Measurements from ENCODE around the gene ISX. TPM values are rescaled to one million over a fixed set of nuclear protein-coding genes. Genes with fewer than 3 reads are reported as not detected.

Gene ISX
- total RNA-seq, 2 experiments from 2014 or later, result not detected

GRCh38 chr22:35115515-35115914 is 49.6 kb downstream of the ISX start:
- POLR2A ChIA-PET, result interaction anchor here (0.6 kb wide), 1 partner anchor 16 kb away, joined by 7 read pairs; no protein-coding TSS in a partner anchor
- BruUV-seq (replicated peaks), result no TSS peak
- Histone ChIP-seq H3K4me2 (ENCODE audit: low read length) (no peak overlapping the region), H3K27ac (ENCODE audit: low read depth, low read length, poor library complexity, severe bottlenecking) (no peak overlapping the region), H3K79me2 (ENCODE audit: insufficient read depth, low read depth, low read length) (no peaks in the 10 kb centered on the region), H3K9me3 (ENCODE audit: low read length) (no peaks in the 10 kb centered on the region), H3K4me3 (ENCODE audit: low read depth, low read length, poor library complexity, severe bottlenecking) (no peak overlapping the region), H4K20me1 (ENCODE audit: insufficient read depth, low read length) (no peaks in the 10 kb centered on the region), H3K9me2 (ENCODE audit: insufficient read depth, low read length) (no peaks in the 10 kb centered on the region), H3K4me1 (ENCODE audit: insufficient read depth, low read length, poor library complexity, severe bottlenecking) (no peaks in the 10 kb centered on the region), H3K36me3 (ENCODE audit: insufficient read depth, low read length) (no peaks in the 10 kb centered on the region), H2AFZ (ENCODE audit: low read length) (no peak overlapping the region)
- no peak for DNase-seq (ENCODE audit: low spot score)
- intact Hi-C loops (cut with micrococcal nuclease; ENCODE audit: unreplicated experiment), result no loop called here
- CTCF ChIA-PET (ENCODE audit: unreplicated experiment), result no interaction called here
- no peak for TF ChIP-seq EZH2phosphoT487 (IDR thresholded peaks at IDR 0.05; ENCODE audit: borderline replicate concordance, low read depth, low read length)
- TF ChIP-seq CTCF (conservative IDR thresholded peaks at IDR 0.05; ENCODE audit: low read length), result no peak

- no peak overlapping the region for H2AFZ ChIP-seq (ENCODE audit: low read length)
- intact Hi-C loops (cut with micrococcal nuclease; ENCODE audit: unreplicated experiment), result no loop called here
- H3K36me3 ChIP-seq (ENCODE audit: insufficient read depth, low read length), result no peaks in the 10 kb centered on the region
- DNase-seq (ENCODE audit: low spot score), result no peak
- no peak overlapping the region for H3K4me2 ChIP-seq (ENCODE audit: low read length)
- H3K4me3 ChIP-seq (ENCODE audit: low read depth, low read length, poor library complexity, severe bottlenecking), result no peak overlapping the region
- H3K79me2 ChIP-seq (ENCODE audit: insufficient read depth, low read depth, low read length), result no peaks in the 10 kb centered on the region
- BruUV-seq (replicated peaks), result no TSS peak
- no peaks in the 10 kb centered on the region for H4K20me1 ChIP-seq (ENCODE audit: insufficient read depth, low read length)
- CTCF ChIA-PET (ENCODE audit: unreplicated experiment), result no interaction called here
- no peaks in the 10 kb centered on the region for H3K9me2 ChIP-seq (ENCODE audit: insufficient read depth, low read length)
- H3K27ac ChIP-seq (ENCODE audit: low read depth, low read length, poor library complexity, severe bottlenecking), result no peak overlapping the region
- H3K4me1 ChIP-seq (ENCODE audit: insufficient read depth, low read length, poor library complexity, severe bottlenecking), result no peaks in the 10 kb centered on the region
- POLR2A ChIA-PET, result interaction anchor here (0.6 kb wide), 1 partner anchor 15 kb away, joined by 7 read pairs; no protein-coding TSS in a partner anchor
- TF ChIP-seq EZH2phosphoT487 (IDR thresholded peaks at IDR 0.05; ENCODE audit: borderline replicate concordance, low read depth, low read length) (no peak), CTCF (conservative IDR thresholded peaks at IDR 0.05; ENCODE audit: low read length) (no peak)
- no peaks in the 10 kb centered on the region for H3K9me3 ChIP-seq (ENCODE audit: low read length)
Observed at GRCh38 chr22:35116269-35116668, 50.3 kb downstream of the ISX start.

- BruUV-seq (replicated peaks), result no TSS peak
Observed at GRCh38 chr22:35116817-35117216, 50.9 kb downstream of the ISX start.

More at GRCh38 chr22:35116817-35117216, 50.9 kb downstream of the ISX start:
- intact Hi-C loops (cut with micrococcal nuclease; ENCODE audit: unreplicated experiment), result no loop called here
- ChIA-PET POLR2A (no interaction called here), CTCF (ENCODE audit: unreplicated experiment) (no interaction called here)
- Histone ChIP-seq H3K4me3 (ENCODE audit: low read depth, low read length, poor library complexity, severe bottlenecking) (no peak overlapping the region), H3K9me3 (ENCODE audit: low read length) (no peaks in the 10 kb centered on the region), H4K20me1 (ENCODE audit: insufficient read depth, low read length) (no peaks in the 10 kb centered on the region), H3K9me2 (ENCODE audit: insufficient read depth, low read length) (no peaks in the 10 kb centered on the region), H3K27ac (ENCODE audit: low read depth, low read length, poor library complexity, severe bottlenecking) (no peak overlapping the region), H2AFZ (ENCODE audit: low read length) (no peak overlapping the region), H3K79me2 (ENCODE audit: insufficient read depth, low read depth, low read length) (no peaks in the 10 kb centered on the region), H3K36me3 (ENCODE audit: insufficient read depth, low read length) (no peaks in the 10 kb centered on the region), H3K4me2 (ENCODE audit: low read length) (no peak overlapping the region), H3K4me1 (ENCODE audit: insufficient read depth, low read length, poor library complexity, severe bottlenecking) (no peaks in the 10 kb centered on the region)
- DNase-seq (ENCODE audit: low spot score), result no peak
- TF ChIP-seq CTCF (conservative IDR thresholded peaks at IDR 0.05; ENCODE audit: low read length), result no peak

Measured in OCI-LY7 (cell line).